ENCODE results near the gene NEK10. TPM values are rescaled to one million over a fixed set of nuclear protein-coding genes. Genes with fewer than 3 reads are reported as not detected.

The NEK10 gene
- total and polyA plus RNA-seq, 2 donors (not counting 3 experiments of a cell fraction or from before 2014, with no cell fraction given) = 0.32 to 5.0 TPM

- no peaks in the 10 kb centered on the region for H3K9me3 ChIP-seq (replicated peaks; ENCODE audit: control insufficient read depth, insufficient read depth, low read length)
- H3K36me3 ChIP-seq (ENCODE audit: control insufficient read depth in 2 of 2, extremely low read depth in 1 of 2, insufficient read depth in 2 of 2, low read length in 2 of 2) = no peaks in the 10 kb centered on the region
- no peaks in the 10 kb centered on the region for H3K9me1 ChIP-seq (replicated peaks; ENCODE audit: control insufficient read depth, extremely low read depth, insufficient read depth, low read length)
- dilution Hi-C loops (cut with MboI; ENCODE audit: extremely low pct_ligation_motif_present, low sequenced_read_pairs) = no loop called here
- POLR2A ChIA-PET = no interaction called here
- H3K4me2 ChIP-seq (ENCODE audit: insufficient read depth, low read length) = no peak overlapping the region
- H3K27ac ChIP-seq (ENCODE audit: insufficient read depth, low read depth, low read length) = no peak overlapping the region
- H3K9ac ChIP-seq (replicated peaks; ENCODE audit: extremely low read depth, insufficient read depth, low read length) = no peak overlapping the region
- H3K4me1 ChIP-seq (ENCODE audit: control insufficient read depth, extremely low read depth, insufficient read depth, low read length) = no peaks in the 10 kb centered on the region
- no peaks in the 10 kb centered on the region for H3K79me2 ChIP-seq (ENCODE audit: control insufficient read depth, insufficient read depth, low read length)
- H2AFZ ChIP-seq (ENCODE audit: low read depth, low read length) = no peak overlapping the region
- CTCF ChIA-PET = no interaction called here
- no peak for TF ChIP-seq JUN (IDR thresholded peaks at IDR 0.05; ENCODE audit: borderline replicate concordance, insufficient read depth, insufficient read length, low read depth)
- no peak overlapping the region for H3K4me3 ChIP-seq (replicated peaks in 1 of 3; ENCODE audit: insufficient read depth in 1 of 3, low read depth in 1 of 3, low read length in 3 of 3)
- H3K27me3 ChIP-seq (ENCODE audit: control insufficient read depth in 2 of 2, insufficient read depth in 2 of 2, low read length in 2 of 2) = no peaks in the 10 kb centered on the region
- BruUV-seq (replicated peaks) = no TSS peak
- no peak for FAIRE-seq
- intact Hi-C loops (cut with micrococcal nuclease) = no loop called here
- no peaks in the 10 kb centered on the region for H4K20me1 ChIP-seq (replicated peaks; ENCODE audit: control insufficient read depth, extremely low read depth, insufficient read depth, low read length)
- DNase-seq (ENCODE audit: low read depth, low spot score) = no peak
Observed at GRCh38 chr3:27093771-27094170, 275.4 kb downstream of the NEK10 start.

GRCh38 chr3:27090275-27091041 lies 278.7 kb downstream of the NEK10 start:
- Histone ChIP-seq H3K36me3 (ENCODE audit: control insufficient read depth in 2 of 2, extremely low read depth in 1 of 2, insufficient read depth in 2 of 2, low read length in 2 of 2) (no peaks in the 10 kb centered on the region), H3K4me3 (replicated peaks in 1 of 3; ENCODE audit: insufficient read depth in 1 of 3, low read depth in 1 of 3, low read length in 3 of 3) (no peak overlapping the region), H3K27me3 (ENCODE audit: control insufficient read depth in 2 of 2, insufficient read depth in 2 of 2, low read length in 2 of 2) (no peaks in the 10 kb centered on the region), H3K9me1 (replicated peaks; ENCODE audit: control insufficient read depth, extremely low read depth, insufficient read depth, low read length) (no peaks in the 10 kb centered on the region), H3K4me1 (ENCODE audit: control insufficient read depth, extremely low read depth, insufficient read depth, low read length) (no peaks in the 10 kb centered on the region), H3K79me2 (ENCODE audit: control insufficient read depth, insufficient read depth, low read length) (no peaks in the 10 kb centered on the region), H3K9ac (replicated peaks; ENCODE audit: extremely low read depth, insufficient read depth, low read length) (no peak overlapping the region), H4K20me1 (replicated peaks; ENCODE audit: control insufficient read depth, extremely low read depth, insufficient read depth, low read length) (no peaks in the 10 kb centered on the region), H3K4me2 (ENCODE audit: insufficient read depth, low read length) (no peak overlapping the region), H3K9me3 (replicated peaks; ENCODE audit: control insufficient read depth, insufficient read depth, low read length) (no peaks in the 10 kb centered on the region), H2AFZ (ENCODE audit: low read depth, low read length) (no peak overlapping the region), H3K27ac (ENCODE audit: insufficient read depth, low read depth, low read length) (no peak overlapping the region)
- TF ChIP-seq POLR2A (IDR thresholded peaks at IDR 0.05; ENCODE audit: low read depth, low read length) (no peak), POLR2AphosphoS5 (IDR thresholded peaks at IDR 0.05; ENCODE audit: insufficient read depth, low read depth, low read length) (no peak), MYC (IDR thresholded peaks at IDR 0.05; ENCODE audit: low read depth, low read length) (no peak), GATA2 (IDR thresholded peaks at IDR 0.05; ENCODE audit: insufficient read depth, insufficient read length, low read depth, low read length) (no peak), MAX (IDR thresholded peaks at IDR 0.05; ENCODE audit: insufficient read depth, insufficient read length) (no peak), EZH2 (IDR thresholded peaks at IDR 0.05; ENCODE audit: borderline replicate concordance, low read depth, low read length, severe bottlenecking) (no peak), CTCF (IDR thresholded peaks at IDR 0.05; ENCODE audit: extremely low read depth in 1 of 2, insufficient read depth in 1 of 2, low read depth in 1 of 2, low read length in 2 of 2) (no peak), JUN (IDR thresholded peaks at IDR 0.05; ENCODE audit: borderline replicate concordance, insufficient read depth, insufficient read length, low read depth) (no peak), FOS (IDR thresholded peaks at IDR 0.05; ENCODE audit: borderline replicate concordance, insufficient read depth, low read length) (no peak)
- ChIA-PET POLR2A (no interaction called here), CTCF (no interaction called here)
- DNase-seq (ENCODE audit: low read depth, low spot score) = no peak
- FAIRE-seq = no peak
- no TSS peak for BruUV-seq (replicated peaks)
- dilution Hi-C loops (cut with MboI; ENCODE audit: extremely low pct_ligation_motif_present, low sequenced_read_pairs) = no loop called here
- intact Hi-C loops (cut with micrococcal nuclease) = no loop called here
